Mesenteric fat pad (tissue), 1 donor: ENCODE results near the gene PARP1. TPM values are rescaled to one million over a fixed set of nuclear protein-coding genes. Genes with fewer than 3 reads are reported as not detected.

Source experiments
- DNase-seq: peaks from one replicate; pipeline ENCODE4 v3.0.0-alpha.2; 2020; ENCODE audit warnings: low spot score
- total RNA-seq: library from RNA; stranded (reverse); fragmentation: NEBNext Ultra II Directional; extraction: Animal tissue kit (Norgen Biotek cat#: 25700); gene quantifications from one replicate; pipeline ENCODE4 v1.2.1, GENCODE V29; 2021
- donor health status: DM: yes; HTN: yes; CAD: no.

PARP1 gene
- total RNA-seq, 1 donor from 2014 or later = 52.9 TPM

DNA sequence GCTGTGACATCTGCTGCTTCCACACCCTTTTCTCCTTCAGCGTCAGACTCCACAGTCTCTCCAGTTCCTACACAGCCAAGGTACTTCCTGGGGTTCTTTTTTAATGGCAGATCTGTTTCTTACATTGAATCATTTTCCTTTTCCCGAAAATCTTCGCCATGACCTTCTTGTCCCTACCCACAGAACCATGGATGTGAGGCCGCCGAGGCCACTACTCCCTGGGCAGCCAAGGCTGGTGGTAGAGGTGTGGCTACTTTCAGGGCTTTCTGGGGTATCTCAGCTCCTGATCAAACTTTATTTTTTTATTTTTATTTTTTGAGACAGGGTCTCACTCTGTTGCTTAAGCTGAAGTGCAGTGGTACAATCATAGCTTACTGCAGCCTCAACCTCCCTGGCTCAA lies 89.4 kb downstream of the PARP1 start:
- no peak for DNase-seq

DNA sequence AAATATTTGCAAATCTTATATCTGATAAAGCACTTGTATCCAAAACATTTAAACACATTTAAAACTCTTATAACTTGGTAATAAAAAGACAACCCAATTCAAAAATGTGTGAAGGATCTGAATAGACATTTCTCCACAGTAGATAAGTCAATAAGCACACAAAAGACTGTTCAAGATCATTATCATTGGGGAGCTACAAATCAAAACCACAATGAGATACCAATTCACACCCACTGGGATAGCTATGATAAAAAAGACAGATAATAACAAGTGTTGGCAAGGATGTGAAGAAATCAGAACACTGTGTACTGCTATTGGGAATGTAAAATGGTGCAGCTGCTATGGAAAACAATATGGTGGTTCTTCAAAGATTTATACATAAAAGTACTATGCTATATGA lies 93.8 kb downstream of the PARP1 start:
- no peak for DNase-seq

- no peak for DNase-seq
These were observed 95.8 kb downstream of the PARP1 start for GRCh38 chr1:226312065-226312464.

DNA sequence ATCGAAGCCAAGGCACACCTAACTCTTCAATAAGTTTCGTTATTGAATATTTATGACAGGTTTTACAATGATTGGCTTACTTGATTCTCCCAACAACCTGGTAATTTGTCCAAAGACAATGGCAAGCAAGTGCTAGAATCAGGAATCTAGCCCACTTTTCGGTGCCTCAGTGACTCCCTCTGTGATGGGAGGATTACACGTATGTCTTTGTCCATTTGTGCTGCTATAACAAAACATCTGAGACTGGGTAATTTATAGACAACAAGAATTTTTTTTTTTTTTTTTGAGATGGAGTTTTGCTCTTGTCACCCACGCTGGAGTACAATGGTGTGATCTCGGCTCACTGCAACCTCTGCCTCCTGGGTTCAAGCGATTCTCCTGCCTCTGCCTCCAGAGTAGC lies 96.5 kb downstream of the PARP1 start:
- no peak for DNase-seq

Other genes with a start within 250 kb of the PARP1 start
- gene ACBD3, start 221.4 kb downstream of the PARP1 start, total RNA-seq = 46.7 TPM
- gene MIXL1, start 184.4 kb downstream of the PARP1 start, total RNA-seq = not detected
- 1.3 TPM for gene LIN9, start 98.9 kb downstream of the PARP1 start, total RNA-seq
- gene STUM, start 140.7 kb upstream of the PARP1 start, total RNA-seq = 1.8 TPM